GM18907 (cell line): ENCODE results near the gene SLX4IP.
A peak's percentile ranks its signal among the peaks of the same experiment; 100 is the strongest.
"Not testable (repeated sequence)": the region's sequence is repeated elsewhere in the genome, so short reads cannot be mapped to it uniquely, and the experiment has no call there.

Source experiments
- ATAC-seq: cut with Tn5 transposase; IDR thresholded peaks from one replicate; pipeline ENCODE4 v1.9.1; 2021; ENCODE audit warnings: mild to moderate bottlenecking, moderate library complexity; ENCODE audit not compliant: unreplicated experiment

Gene SLX4IP

GRCh38 chr20:10595985-10596384, 160.9 kb downstream of the SLX4IP start:
- ATAC-seq = no peak

GRCh38 chr20:10596710-10597121, 161.6 kb downstream of the SLX4IP start:
- ATAC-seq = no peak

GRCh38 chr20:10597637-10598036, 162.5 kb downstream of the SLX4IP start:
- ATAC-seq = no peak

- ATAC-seq = no peak
Observed at GRCh38 chr20:10602221-10602871, 167.2 kb downstream of the SLX4IP start.

GRCh38 chr20:10603378-10603777, 168.3 kb downstream of the SLX4IP start:
- ATAC-seq = no peak

GRCh38 chr20:10603971-10604864, 169.1 kb downstream of the SLX4IP start:
- ATAC-seq = no peak

GRCh38 chr20:10604865-10605440, 169.8 kb downstream of the SLX4IP start:
- no peak for ATAC-seq

GRCh38 chr20:10605547-10606195, 170.6 kb downstream of the SLX4IP start:
- ATAC-seq = no peak

GRCh38 chr20:10609276-10609675, 174.2 kb downstream of the SLX4IP start:
- no peak for ATAC-seq

- ATAC-seq = no peak
Observed at GRCh38 chr20:10609770-10610169, 174.7 kb downstream of the SLX4IP start.

GRCh38 chr20:10610251-10610650, 175.1 kb downstream of the SLX4IP start:
- no peak for ATAC-seq

GRCh38 chr20:10611357-10611756, 176.3 kb downstream of the SLX4IP start:
- ATAC-seq = peak; percentile 89

GRCh38 chr20:10613426-10613825, 178.3 kb downstream of the SLX4IP start:
- not testable (repeated sequence) for ATAC-seq

GRCh38 chr20:10613911-10614310, 178.8 kb downstream of the SLX4IP start:
- no peak for ATAC-seq

- ATAC-seq = no peak
Observed at GRCh38 chr20:10616212-10616611, 181.1 kb downstream of the SLX4IP start.

GRCh38 chr20:10617549-10618133, 182.5 kb downstream of the SLX4IP start:
- not testable (repeated sequence) for ATAC-seq

GRCh38 chr20:10618611-10619245, 183.6 kb downstream of the SLX4IP start:
- ATAC-seq = no peak

- ATAC-seq = no peak
Observed at GRCh38 chr20:10619427-10619826, 184.3 kb downstream of the SLX4IP start.

- ATAC-seq = no peak
Observed at GRCh38 chr20:10621149-10621548, 186.0 kb downstream of the SLX4IP start.

- ATAC-seq = no peak
Observed at GRCh38 chr20:10622657-10623418, 187.7 kb downstream of the SLX4IP start.
